NCI-H187 (cell line): ENCODE data around the gene GCK.
A peak's percentile ranks its signal among the peaks of the same experiment; 100 is the strongest.
"Not testable (repeated sequence)": the region's sequence is repeated elsewhere in the genome, so short reads cannot be mapped to it uniquely, and the experiment has no call there.

Experiments used
- DNase-seq, 2 experiments: peaks; one replicate each; lab custom pipeline; 2025; lab: John Stamatoyannopoulos, UW

Gene GCK

GRCh38 chr7:44201813-44202212, 12.6 kb upstream of the GCK start:
- no peak for DNase-seq

- DNase-seq, result peak; percentile 84 to 92
These were observed 11.6 kb upstream of the GCK start, which contains the start of gene YKT6 for GRCh38 chr7:44200699-44201461. YKT6 (plus strand) TSS chr7:44200978; CDS start chr7:44201136, 158 bp downstream.

GRCh38 chr7:44200163-44200562, 10.9 kb upstream of the GCK start:
- DNase-seq, result not testable (repeated sequence)

GRCh38 chr7:44197474-44197873, 8.2 kb upstream of the GCK start:
- no peak for DNase-seq

GRCh38 chr7:44196450-44196872, 7.2 kb upstream of the GCK start:
- DNase-seq, result peak in 1 of 2 experiments; percentile 12

GRCh38 chr7:44195889-44196288, 6.7 kb upstream of the GCK start:
- DNase-seq, result no peak

GRCh38 chr7:44194562-44195145, 5.4 kb upstream of the GCK start:
- DNase-seq, result no peak

GRCh38 chr7:44194069-44194468, 4.8 kb upstream of the GCK start:
- no peak for DNase-seq

GRCh38 chr7:44193011-44193802, 4.0 kb upstream of the GCK start:
- no peak for DNase-seq

GRCh38 chr7:44191171-44191570, 1.9 kb upstream of the GCK start:
- no peak for DNase-seq

- DNase-seq, result no peak
These were observed 994 bp upstream of the GCK start for GRCh38 chr7:44189993-44190872.

GRCh38 chr7:44188480-44189225, 586 bp downstream of the GCK start:
- DNase-seq, result no peak

- no peak for DNase-seq
These were observed 1.4 kb downstream of the GCK start for GRCh38 chr7:44187636-44188416.

GRCh38 chr7:44186736-44187135, 2.5 kb downstream of the GCK start:
- no peak for DNase-seq

- DNase-seq, result peak in 1 of 2 experiments; percentile 24
These were observed 3.5 kb downstream of the GCK start for GRCh38 chr7:44185729-44186128.

GRCh38 chr7:44184873-44185446, 4.3 kb downstream of the GCK start:
- DNase-seq, result no peak

GRCh38 chr7:44184206-44184872, 4.9 kb downstream of the GCK start:
- DNase-seq, result no peak

GRCh38 chr7:44183386-44183785, 5.9 kb downstream of the GCK start:
- DNase-seq, result no peak

GRCh38 chr7:44182827-44183226, 6.4 kb downstream of the GCK start:
- no peak for DNase-seq
